Sciatic nerve (tissue), 2 donors: ENCODE results near the gene OR51G2. TPM values are rescaled to one million over a fixed set of nuclear protein-coding genes. Genes with fewer than 3 reads are reported as not detected.
"Not testable (repeated sequence)": the region's sequence is repeated elsewhere in the genome, so short reads cannot be mapped to it uniquely, and the experiment has no call there.

Source experiments
- ATAC-seq: fragments of 200-7000 bp; cut with Tn5 transposase; one replicate; pipeline ENCODE4 v1.9.1; 2020; ENCODE audit warnings: mild to moderate bottlenecking, moderate library complexity
- DNase-seq: peaks from one replicate; pipeline ENCODE4 v3.0.0-alpha.2; 2020; ENCODE audit warnings: low spot score
- intact Hi-C: fragments of 100-400 bp; cut with DNase I; formaldehyde crosslinking; loops from one replicate; pipeline ENCODE4 v1.14.2; 2022
- total RNA-seq: library from RNA; stranded (reverse); fragmentation: NEBNext Ultra II Directional; extraction: Animal tissue kit (Norgen Biotek cat#: 25700); gene quantifications from one replicate; pipeline ENCODE4 v1.2.1, GENCODE V29; 2021
- donor health status: DM: no; HTN: no; CAD: no.
- donor health status: DM: no; HTN: no; CAD: no.

OR51G2 gene, protein sequence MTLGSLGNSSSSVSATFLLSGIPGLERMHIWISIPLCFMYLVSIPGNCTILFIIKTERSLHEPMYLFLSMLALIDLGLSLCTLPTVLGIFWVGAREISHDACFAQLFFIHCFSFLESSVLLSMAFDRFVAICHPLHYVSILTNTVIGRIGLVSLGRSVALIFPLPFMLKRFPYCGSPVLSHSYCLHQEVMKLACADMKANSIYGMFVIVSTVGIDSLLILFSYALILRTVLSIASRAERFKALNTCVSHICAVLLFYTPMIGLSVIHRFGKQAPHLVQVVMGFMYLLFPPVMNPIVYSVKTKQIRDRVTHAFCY
- not detected for total RNA-seq

DNA sequence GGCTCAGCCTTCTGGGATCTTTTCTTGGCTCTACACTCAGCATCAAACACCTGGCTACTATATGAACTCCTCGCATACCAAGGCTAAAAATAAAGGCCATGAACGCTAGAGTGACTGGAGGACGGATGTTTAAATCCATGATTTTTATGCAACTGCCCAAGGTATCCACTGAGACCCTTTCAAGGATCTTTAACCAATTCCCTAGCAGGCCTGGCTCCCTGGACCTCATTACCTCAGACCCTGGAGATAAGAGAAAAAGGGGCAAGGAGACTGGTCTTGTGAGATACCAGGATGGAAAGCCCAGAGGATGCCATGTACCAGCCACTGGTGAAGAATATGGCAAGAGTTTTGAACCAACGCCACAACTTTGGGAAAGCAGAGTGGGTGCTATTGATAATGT, at the start of gene OR51G2:
Gene OR51G2 (minus strand): TSS at position 101 of the 400 bp plus-strand sequence. CDS start 3,687 bp downstream, outside the sequence.
- ATAC-seq (no peak), DNase-seq (no peak)
- intact Hi-C loops = no loop called here

DNA sequence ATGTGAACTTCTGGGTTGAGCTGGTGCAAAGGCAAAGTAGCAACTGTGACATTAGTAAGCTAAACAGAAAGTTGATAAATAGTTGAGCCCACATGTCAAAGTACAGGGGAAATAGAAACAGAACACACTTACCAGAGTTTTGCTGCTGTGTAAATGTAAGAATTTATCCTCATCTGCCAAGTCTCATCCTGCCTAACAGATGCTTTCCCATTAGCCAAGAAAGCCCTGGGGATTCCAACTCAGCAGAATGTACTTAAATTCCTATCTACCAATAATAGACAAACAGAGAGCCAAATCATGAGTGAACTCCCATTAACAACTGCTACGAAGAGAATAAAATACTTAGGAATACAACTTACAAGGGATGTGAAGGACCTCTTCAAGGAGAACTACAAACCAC, 43.7 kb upstream of the OR51G2 start:
- ATAC-seq (no peak), DNase-seq (no peak)
- intact Hi-C loops = no loop called here

DNA sequence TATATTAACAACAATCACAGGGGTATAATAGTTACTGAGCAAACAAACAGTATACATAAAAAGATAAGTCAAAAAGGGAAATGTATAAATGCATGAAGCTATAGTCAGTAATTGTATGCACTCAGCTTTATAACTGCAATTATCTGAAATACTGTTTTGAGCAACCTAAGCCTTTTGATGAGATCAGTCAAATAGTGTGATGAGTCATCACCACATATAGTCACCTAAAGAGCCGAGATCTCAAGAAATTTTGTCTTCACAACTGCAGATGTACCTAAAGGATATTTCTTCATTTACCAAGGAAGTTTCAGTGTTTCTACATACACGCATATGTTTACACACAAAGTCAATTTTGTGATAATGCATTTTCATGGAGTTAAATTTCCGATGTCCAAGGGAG, 41.7 kb upstream of the OR51G2 start:
- DNase-seq = no peak
- intact Hi-C loops = no loop called here
- no peak for ATAC-seq

DNA sequence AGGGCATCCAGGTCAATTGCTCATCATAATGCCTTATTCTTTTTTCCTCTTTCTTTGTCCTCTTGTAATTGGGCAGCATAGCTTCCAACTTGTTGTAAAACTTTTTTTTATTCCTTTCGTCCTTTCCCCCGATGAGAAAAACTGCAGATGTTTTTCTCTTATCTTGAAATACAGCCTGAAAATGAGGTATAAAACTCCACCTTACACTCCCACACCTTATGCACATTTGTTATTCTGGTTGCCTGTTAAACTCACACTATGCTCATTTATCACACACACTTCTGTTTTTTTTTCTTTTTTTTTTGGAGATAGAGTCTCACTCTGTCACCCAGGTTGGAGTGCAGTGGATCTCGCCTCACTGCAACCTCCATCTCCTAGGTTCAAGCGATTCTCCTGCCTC, 38.2 kb upstream of the OR51G2 start:
- no peak for ATAC-seq
- intact Hi-C loops = loop anchor here (5.0 kb wide), 1 partner anchor 1550 kb away; no protein-coding TSS in a partner anchor
- DNase-seq = no peak

DNA sequence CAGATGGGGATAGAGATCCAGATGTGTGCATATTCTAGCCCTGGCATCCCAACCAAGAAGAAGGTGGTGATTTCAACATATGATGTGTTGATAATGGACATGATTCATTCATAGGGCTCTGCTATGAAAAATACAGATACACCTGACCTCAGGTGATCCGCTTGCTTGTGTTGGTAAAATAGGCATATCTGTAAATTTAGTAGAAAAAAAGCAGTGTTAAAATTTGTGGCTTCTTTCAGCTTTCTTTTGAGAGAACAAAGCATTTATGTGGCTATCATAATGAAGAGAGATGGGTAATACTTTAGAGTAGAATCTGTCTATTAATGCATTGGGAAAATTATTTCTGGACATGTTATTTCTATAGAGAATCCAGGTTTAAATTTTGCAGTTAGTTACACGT, 36.5 kb upstream of the OR51G2 start, which contains the start of gene OR51A2:
Gene OR51A2 (minus strand): TSS at position 101 of the 400 bp plus-strand sequence. CDS start 0 bp downstream, at position 101.
- ATAC-seq, DNase-seq: not testable (repeated sequence)
- intact Hi-C loops = loop anchor here (5.0 kb wide), 1 partner anchor 1552 kb away; no protein-coding TSS in a partner anchor

DNA sequence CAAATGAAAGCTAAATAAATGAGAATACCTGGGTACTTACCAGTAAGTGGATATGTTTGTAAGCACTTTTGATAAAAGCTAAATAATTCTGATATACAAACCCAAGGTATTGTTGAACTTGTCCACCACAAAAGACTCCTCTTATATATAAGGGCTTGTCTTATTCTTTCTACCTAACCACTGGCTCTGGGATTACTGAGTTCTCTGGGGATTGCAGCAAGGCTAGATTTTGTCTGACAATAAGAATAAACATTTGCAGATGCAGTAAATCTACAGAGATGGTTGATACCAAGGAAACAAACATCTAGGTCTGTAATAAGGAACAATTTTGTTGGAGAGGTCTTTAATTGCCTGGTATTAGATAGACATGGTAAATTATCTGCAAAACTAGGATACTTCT, 28.4 kb upstream of the OR51G2 start, which contains the start of gene OR51A4:
Gene OR51A4 (minus strand): TSS at position 101 of the 400 bp plus-strand sequence. CDS start 505 bp downstream, outside the sequence.
- intact Hi-C loops = no loop called here
- DNase-seq = no peak
- ATAC-seq = no peak

DNA sequence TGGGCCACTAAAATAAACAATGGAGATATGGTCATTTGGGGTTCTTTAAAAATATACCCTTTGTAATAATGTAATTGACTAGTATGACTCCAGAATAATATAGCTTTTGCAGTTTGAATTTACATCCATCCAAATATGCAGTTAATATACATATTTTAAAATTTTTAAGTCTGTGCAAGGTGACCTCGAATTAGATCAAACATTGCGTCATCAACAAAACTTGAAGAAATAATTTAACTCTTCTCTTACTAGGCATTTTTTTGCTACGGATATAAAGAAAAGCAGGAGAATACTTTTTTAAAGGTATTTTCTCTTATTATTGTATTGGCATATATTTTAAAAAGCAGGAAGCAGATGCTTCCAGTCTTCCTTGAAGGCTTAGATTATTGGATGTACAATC, 17.6 kb upstream of the OR51G2 start:
- DNase-seq = no peak
- intact Hi-C loops = no loop called here
- ATAC-seq = no peak

DNA sequence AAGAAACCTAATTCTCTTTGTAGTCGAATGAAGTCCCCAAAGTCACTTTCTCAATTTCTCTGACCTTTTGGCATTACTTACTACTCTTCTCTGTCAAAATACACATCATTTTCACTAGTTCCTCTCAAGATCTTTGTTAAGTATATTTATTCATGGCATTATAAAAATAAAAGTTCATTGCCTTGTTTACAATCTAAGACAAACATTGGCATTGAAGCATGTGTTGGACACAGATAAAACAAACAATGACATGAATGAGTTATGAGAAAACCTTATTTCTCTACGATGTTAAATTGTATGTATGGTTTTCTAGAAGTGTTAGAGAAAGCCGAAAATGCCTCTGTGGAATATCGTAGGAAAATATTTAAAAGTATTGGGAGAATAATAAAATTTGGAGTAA, 13.6 kb upstream of the OR51G2 start:
- ATAC-seq (no peak), DNase-seq (no peak)
- intact Hi-C loops = no loop called here

DNA sequence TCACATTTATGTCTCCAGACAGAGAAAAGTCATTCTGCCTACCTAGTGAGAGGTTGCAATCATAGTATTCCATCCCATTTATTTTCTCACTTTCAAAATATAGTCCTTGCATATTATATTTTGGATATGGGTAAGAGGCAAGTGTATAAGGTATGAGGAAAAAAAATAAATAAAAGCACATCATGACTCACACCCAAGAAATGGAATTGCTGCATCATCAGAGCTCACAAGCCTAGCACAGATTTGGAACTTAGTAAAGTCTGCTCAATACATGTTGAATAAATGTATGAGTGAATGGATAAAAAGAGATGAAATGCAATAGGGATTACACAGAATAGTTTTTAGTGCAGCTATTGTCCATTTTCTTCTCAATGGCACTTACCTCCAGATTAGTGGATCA, 7.5 kb upstream of the OR51G2 start:
- intact Hi-C loops = no loop called here

DNA sequence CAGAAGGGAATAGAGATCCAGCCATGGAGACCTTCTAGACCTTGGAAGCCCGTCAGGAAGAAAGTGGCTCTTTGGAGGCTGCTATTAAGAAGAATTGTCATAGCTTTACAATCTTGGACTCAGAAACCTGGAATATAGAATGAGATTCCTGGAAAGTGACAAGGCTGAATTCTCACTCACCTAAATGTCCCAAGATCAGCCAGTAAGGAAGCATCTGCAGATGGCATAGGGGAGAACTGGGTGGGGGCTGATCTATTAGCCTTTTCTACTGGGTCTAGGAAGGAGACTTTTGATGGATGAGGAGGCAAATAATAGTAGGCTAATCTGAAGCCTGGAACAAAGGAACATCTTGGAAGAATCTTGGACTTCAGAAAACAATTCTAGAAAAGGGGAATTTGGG, 5.1 kb upstream of the OR51G2 start, which contains the start of gene OR51G1:
Gene OR51G1 (minus strand): TSS at position 101 of the 400 bp plus-strand sequence. CDS start 0 bp downstream, at position 101.
- DNase-seq (no peak), ATAC-seq (no peak)
- intact Hi-C loops = no loop called here

More for the DNA sequence above, 7.5 kb upstream of the OR51G2 start:
- no peak for DNase-seq
- no peak for ATAC-seq

DNA sequence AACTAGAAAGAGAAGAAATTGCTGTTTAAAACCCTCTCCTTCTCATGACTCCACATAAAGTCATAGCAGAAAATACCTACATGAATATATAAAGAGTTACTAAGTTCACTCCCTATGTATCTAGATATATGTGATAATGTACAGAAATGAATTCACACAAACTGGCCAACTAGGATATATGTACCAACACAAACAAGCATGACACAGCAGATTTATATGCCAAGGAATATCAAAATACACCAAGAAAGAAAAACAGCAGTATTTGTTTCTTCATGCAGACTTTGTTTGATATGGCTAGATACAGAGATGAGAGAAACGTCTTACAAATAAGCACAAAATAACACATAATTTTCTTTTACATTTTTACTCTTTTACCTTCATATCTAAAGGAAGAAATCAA, 3.2 kb upstream of the OR51G2 start:
- no peak for DNase-seq
- ATAC-seq = no peak
- intact Hi-C loops = no loop called here

DNA sequence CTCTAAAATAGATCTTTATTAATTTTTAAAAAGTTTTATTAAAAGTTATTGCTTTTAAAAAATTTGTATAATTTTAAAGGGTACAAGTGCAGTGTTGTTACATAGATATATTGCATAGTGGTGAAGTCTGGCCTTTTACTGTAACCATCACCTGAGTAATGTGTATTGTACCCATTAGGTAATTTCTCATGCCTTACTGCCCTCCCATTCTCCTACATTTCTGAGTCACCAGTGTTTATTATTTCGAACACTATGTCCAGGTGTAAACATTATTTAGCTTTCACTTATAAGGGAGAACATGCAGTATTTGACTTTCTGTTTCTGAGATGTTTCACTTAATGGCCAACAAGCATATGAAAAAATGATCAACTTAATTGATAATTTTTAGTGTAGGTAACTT, 2.6 kb upstream of the OR51G2 start:
- intact Hi-C loops = no loop called here
- no peak for DNase-seq

DNA sequence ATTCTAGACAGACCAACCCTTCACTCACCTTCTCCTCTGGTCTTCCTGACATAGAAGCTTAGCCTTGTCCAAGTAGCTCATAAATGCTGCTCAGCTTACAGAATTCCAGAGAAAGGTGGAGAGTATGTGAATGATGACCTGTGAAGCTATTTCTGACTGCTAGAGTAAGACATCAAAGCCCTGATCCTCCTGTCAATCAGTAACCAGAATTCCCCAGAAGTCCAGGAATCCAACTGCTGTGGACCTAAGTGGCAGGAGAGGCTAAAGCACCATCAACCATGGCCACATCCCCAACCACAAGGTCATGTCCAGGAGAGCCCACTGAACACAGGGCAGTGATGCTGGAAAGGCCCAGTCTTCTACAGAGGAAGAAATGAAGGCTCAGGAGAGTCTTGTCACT, 2.6 kb downstream of the OR51G2 start:
- intact Hi-C loops = no loop called here
- no peak for ATAC-seq
- no peak for DNase-seq

More for the DNA sequence above, 2.6 kb upstream of the OR51G2 start:
- no peak for ATAC-seq

DNA sequence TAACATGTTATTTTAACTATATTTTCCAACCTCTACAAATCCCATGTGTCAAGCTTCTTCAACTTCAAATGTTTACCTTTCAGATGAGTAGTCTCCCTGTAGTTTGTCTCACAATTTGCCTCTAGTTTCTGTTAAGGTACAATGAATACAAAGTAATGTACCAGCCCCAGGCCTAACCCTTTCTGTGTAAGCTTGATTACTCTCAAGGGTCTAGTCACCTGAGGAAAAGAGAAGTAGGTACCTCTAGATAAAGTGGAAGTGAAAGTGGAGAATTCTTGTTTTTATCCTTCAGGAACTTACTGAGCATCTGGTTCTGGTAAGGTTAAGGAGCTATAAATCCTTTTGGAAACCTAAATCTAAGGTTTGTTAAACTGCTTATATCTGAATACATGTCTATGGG, 15.7 kb downstream of the OR51G2 start, which contains the start of gene OR51A7:
Gene OR51A7 (plus strand): TSS at position 300 of the 400 bp plus-strand sequence. CDS start 3,587 bp downstream, outside the sequence.
- intact Hi-C loops = no loop called here
- no peak for ATAC-seq
- no peak for DNase-seq

DNA sequence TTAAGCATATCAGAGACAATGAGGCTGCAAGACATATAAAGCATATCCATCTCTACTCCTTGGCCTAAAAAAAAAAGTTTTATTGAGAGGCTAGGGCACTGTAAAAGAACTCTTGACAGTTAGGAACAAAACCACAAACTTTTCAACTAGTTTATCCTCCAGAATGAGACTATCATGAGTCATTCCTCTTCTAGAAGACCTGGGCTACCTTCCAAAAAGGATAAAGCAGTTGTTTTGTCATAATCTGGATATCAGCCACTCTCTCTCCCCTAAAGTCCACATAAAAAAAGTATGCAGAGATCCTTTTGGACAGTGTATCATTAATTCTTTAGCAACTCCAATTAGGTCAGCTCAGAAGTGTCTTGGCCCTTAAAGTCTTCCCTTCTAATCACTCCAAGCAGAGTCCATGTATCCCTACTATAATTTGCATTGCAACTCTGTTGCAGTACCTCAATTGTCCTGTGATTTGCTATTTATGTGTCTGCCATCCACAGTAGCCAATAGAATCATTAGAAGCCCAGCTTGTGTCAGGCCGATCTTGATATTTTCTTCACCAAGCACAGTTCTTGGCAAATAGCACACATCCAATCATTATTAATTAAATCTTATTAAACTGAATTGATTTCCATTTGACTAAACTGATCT, 27.0 kb downstream of the OR51G2 start:
- ATAC-seq (no peak), DNase-seq (no peak)
- intact Hi-C loops = no loop called here

DNA sequence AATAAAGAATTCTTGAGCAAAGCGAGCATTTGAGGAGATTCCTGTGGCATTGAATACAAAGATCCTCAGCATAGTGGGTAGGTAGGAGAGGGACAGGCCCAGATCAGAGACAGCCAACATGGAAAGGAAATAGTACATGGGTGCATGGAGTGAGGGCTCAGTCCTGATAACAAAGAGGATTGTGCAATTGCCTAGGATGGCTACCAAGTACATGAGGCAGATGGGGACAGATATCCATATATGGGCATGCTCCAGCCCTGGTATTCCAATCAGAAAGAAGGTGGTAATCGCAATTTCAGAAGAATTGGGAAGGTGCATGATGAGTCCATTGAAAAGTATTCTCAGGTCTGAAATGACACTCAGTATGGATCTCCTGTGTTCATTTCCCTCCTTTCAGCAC, 28.9 kb downstream of the OR51G2 start:
- ATAC-seq (no peak), DNase-seq (no peak)
- intact Hi-C loops = no loop called here

DNA sequence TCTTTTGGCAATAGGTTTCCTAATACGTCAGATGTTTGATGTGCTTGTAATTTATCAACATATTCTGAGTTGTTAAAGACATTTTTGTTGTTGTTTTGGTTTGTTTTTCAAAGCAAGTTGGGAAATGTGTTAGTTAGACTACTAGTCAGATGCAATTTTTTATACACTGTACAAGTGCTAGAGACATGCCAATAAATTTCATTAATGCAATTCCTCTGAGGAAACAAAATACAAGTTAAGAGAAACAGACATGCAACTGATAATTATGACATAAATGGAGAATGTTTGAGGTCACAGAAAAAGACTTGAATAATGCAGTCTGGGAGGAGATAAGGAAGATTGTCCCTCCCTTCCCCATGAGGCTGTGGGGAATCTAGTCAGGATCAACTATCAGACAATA, 31.6 kb downstream of the OR51G2 start:
- intact Hi-C loops = no loop called here
- DNase-seq = no peak
- no peak for ATAC-seq

DNA sequence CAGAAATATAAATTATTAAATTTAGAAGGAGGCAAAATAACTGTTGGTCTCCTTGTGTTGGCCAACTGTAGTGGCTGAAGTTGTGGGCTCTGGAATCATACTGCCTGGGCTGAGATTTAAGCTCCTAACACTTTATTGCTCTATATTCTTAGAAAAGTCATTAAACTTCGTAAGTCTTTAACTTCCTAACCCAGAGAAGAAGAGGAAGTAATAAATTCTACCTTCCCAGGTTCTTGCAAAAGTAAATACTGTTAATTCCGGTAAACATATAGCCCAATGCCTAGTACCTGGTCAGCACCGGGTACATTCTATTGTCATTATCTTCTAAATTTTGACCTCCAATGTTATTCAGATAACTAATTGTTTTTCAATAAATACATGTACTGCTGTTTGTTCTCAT, 33.0 kb downstream of the OR51G2 start:
- intact Hi-C loops = no loop called here
- no peak for ATAC-seq

DNA sequence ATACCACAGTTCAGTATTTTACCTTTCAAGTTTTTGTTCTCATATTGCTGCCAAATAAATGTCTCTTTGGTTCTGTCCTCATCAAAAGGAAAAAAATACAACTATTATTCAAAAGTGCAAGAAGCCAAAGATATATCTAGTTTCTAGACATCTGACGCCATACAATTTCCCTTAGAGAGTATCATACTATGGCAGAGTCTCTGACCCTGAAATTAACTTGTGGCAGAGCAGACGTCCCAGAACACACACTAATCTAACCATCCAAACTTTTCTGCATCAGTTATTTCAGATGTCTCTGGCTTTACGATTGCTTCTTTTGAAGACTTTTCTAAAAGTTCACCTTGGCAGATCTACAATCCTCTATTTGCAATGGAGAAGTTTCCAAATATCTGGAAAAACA, 34.8 kb downstream of the OR51G2 start:
- intact Hi-C loops = no loop called here
- no peak for DNase-seq
- ATAC-seq = no peak

More for the DNA sequence above, 33.0 kb downstream of the OR51G2 start:
- no peak for DNase-seq

DNA sequence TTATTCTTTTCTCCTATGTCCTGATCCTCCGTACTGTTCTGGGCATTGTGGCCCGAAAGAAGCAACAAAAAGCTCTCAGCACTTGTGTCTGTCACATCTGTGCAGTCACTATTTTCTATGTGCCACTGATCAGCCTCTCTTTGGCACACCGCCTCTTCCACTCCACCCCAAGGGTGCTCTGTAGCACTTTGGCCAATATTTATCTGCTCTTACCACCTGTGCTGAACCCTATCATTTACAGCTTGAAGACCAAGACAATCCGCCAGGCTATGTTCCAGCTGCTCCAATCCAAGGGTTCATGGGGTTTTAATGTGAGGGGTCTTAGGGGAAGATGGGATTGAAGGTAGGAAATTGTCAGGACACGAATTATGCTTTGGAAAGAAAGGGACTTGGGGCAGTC, 36.6 kb downstream of the OR51G2 start:
- no peak for ATAC-seq
- intact Hi-C loops = no loop called here

More for the DNA sequence above, 36.6 kb downstream of the OR51G2 start:
- no peak for DNase-seq
